Measurements from ENCODE around the gene ALG9. TPM values are rescaled to one million over a fixed set of nuclear protein-coding genes. Genes with fewer than 3 reads are reported as not detected.

Gene ALG9
- total RNA-seq, 1 donor from 2014 or later, result 83.2 TPM

GRCh38 chr11:111838054-111838453 is 33.3 kb downstream of the ALG9 start:
- FAIRE-seq, result no peak

GRCh38 chr11:111837366-111837891 is 34.0 kb downstream of the ALG9 start:
- DNase-seq (ENCODE audit: low spot score in 2 of 2), result no peak
- FAIRE-seq, result no peak

More at GRCh38 chr11:111838054-111838453, 33.3 kb downstream of the ALG9 start:
- DNase-seq (ENCODE audit: low spot score in 2 of 2), result no peak

DNA sequence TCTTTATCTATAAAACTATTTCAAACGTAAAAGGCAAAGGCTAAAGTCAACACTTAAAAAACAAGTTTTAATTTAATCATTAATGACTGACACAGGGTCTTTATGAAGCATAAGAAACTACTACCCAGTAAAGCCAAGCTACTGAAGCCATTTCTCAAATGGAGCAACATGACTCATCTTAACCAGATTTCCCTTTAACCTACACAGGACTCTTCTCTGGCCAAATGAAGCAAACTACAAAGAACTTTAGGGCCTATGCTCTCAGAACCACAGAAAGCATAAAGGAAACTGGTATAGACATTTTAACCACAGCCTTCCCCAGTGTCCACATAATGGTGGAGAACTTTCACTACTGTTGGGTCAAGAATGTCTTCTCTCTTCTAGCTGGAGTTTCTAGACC is 34.7 kb downstream of the ALG9 start:
- no peak for DNase-seq (ENCODE audit: low spot score in 2 of 2)

GRCh38 chr11:111836162-111836561 is 35.2 kb downstream of the ALG9 start:
- DNase-seq (ENCODE audit: low spot score in 2 of 2) (no peak), FAIRE-seq (no peak)

More for the DNA sequence above, 34.7 kb downstream of the ALG9 start:
- no peak for FAIRE-seq

- DNase-seq (ENCODE audit: low spot score in 2 of 2) (no peak), FAIRE-seq (no peak)
Measured at GRCh38 chr11:111835665-111836064, 35.7 kb downstream of the ALG9 start.

DNA sequence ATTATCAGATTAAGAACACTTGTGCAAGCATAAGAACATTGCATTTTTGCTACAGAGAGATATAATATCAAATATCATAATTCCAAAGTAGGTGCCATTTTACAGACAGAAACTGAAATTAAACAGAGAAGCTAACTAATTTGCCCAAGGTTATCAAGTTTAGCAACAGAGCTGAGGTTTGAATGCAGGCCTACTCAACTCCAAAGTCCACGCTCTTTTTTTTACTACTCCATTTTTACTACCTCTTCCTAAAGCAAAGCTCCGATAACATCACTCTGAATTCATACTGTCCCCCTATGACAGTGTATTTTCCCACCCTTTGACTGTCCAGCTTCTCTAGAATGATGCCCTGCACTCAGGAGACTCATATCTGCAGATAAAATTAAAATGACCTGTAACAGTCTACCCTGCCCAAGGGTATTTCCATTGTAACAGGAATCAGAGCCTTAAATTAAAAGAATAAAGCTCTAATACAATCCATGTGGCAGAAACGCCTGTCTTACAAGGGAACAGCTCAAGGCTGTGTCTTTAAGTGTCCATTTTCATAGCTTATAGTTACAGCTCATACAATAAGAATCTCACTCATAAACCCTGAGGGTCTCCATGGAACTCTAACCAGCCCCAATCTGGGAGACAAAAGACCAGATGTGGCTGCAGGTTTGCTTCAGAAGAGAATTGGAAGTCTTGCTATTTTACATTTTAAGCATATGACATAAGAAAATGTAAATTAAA is 36.8 kb downstream of the ALG9 start:
- FAIRE-seq (no peak), DNase-seq (ENCODE audit: low spot score in 2 of 2) (no peak)

GRCh38 chr11:111833524-111833923 is 37.9 kb downstream of the ALG9 start:
- no peak for DNase-seq (ENCODE audit: low spot score in 2 of 2)
- no peak for FAIRE-seq

DNA sequence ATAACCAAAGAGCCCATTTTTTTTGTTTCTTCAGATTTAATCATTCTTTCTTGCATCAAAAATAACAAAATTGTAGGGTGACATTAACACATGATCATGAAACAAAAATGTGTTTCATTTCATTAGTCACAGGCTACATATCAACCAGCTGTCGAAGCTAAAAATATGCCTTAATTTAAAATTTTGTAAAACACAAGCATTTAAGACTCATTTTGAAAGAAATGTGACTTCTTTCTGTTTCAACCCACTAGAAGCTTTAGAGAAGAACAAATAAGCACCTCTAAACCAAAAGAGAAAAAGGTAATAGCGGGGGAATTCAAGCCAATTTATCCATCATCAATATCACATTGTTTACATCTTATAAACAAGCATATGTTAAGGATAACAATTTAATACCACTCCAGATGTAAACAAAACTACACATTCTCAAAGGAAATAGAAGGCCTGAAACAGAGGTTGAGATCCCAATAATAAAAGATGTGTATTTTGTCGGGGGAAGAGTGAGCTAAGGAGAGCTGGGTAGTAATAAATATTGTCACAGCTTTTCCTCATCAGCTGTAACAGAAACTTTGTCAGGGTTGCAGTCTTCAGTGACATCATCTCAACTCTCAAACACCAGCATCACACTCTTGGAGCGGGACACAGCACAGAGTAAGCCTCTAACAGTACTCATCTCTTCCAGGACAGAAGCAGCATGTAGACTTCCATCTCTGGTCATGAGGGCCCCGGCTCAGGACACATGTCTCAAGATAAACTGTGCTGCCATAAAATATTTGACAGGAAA is 42.0 kb downstream of the ALG9 start:
- FAIRE-seq (no peak), DNase-seq (ENCODE audit: low spot score in 2 of 2) (no peak)

GRCh38 chr11:111826322-111826950 is 44.9 kb downstream of the ALG9 start:
- no peak for DNase-seq (ENCODE audit: low spot score in 2 of 2)
- FAIRE-seq, result no peak

- DNase-seq (ENCODE audit: low spot score in 2 of 2) (no peak), FAIRE-seq (no peak)
Measured at GRCh38 chr11:111823629-111824028, 47.8 kb downstream of the ALG9 start.

DNA sequence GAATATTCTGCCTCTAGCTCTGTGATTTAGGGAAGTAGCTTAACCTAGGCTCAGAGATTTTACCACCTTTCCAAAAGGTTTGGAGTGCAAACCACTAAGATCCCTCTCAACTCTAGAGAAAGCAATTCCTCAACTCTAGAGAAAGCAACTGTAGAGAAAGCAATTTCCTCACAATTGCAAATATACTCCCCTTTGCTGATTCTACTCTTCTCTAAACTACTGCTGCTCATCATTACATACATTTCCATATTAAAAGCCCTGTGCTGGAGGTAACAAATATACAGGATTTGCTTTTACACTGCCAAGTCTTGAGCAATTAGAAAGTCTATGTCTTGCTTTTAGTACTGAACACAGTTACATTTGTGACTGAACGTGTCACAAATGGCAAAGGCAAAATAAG is 48.2 kb downstream of the ALG9 start:
- DNase-seq (ENCODE audit: low spot score in 2 of 2) (no peak), FAIRE-seq (no peak)

DNA sequence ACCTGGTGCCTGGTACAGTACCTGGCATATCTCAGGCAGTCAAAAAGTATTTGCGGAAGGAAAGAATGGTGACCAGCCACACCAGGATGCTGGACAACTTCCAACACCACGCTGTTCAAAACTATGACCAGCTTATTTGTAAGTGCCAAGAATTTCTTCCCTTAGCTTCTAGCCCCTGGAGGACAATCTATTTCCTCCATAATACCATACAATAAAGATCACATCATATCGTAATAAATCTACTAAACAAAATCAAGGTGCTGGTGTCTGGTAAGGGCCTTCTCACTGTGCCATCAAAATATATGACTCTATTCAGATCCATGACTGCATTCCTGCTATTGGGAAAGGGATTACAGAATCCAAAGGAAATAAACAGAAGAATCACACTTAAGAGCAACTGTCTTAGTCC is 51.5 kb downstream of the ALG9 start:
- DNase-seq (ENCODE audit: low spot score in 2 of 2) (no peak), FAIRE-seq (no peak)

DNA sequence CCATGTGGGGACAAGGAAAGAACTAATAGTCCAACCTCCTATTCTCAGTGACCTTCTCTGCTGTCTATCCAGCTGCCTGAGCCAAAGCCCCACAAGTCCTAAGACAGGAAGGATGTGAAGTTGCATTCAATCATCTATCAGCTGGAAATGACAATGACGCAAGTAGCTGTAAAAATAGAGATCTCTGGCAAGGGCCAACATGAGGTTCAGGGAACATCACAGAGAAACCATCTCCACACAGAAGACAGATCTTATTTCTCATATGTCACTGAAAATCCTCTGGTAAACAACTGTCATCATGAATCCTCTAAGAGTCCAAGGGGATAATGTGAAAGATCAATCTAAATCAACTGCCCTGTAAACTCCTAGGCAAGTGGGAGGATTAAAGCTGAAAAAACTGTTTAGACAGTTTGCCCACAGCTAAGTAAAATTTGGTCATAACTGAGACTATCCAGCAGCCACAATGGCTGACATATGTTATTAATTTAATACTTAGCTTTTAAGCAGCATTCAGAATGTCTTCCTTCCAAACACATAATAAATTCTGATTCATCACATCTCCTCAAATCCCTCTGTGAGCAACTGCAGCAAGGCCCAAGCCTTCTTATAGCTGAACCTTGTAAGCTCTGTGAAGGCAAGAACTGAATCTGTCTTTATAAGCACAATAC is 52.1 kb downstream of the ALG9 start:
- DNase-seq (ENCODE audit: low spot score in 2 of 2) (no peak), FAIRE-seq (no peak)

GRCh38 chr11:111815489-111815888 is 55.9 kb downstream of the ALG9 start:
- no peak for FAIRE-seq
- no peak for DNase-seq (ENCODE audit: low spot score in 2 of 2)

DNA sequence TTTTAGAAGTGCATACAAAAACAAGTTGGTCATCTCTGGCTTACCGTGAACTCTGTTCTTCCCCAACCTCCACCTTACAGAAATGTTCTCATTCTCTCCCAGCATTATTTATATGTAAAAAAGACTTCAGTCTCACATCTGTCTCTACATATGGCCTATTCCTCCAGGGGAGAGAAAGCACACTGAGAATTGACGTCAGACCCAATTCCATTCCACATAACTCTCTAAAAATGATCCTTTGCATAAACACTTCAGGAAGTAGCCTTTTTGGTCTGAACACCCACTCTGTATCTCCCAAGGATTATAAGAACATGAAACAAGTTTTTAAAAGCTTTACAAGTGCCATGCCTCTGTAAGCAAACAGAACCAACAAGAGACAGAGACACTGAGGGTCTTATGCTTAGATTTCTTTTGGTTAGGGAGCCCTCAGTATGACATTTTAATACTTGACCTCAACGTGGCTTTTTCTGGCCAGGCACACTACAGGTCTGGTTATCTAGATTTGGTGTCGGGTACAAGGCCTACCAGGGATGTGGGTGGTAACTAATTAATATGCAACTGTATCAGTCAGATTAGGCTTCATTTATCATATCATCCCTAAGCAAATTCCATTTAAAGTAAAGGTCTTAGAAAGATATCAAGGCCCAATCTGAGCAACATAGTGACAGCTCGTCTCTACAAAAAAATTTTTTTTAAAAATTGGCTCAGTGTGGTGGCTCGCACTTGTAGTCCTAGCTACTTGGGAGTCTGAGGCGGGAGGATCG is 56.6 kb downstream of the ALG9 start:
- DNase-seq (ENCODE audit: low spot score in 2 of 2), result no peak

DNA sequence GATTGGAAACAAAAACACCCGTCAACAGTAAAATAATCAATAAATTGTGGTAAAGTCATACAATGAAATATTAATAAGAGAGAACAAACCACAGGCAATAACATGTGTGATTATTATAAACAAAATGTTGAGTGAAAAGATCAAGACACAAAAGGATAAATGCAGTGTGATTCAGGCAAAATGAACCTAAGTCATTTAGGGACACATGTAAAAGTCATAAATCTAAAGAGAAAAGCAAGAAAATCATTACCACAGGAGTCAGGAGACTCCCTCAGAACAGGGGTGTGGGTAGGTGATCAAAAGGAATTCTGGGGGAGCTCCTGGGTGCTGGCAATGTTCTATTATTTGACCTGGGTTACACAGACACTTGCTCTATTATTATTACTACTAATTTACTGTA is 57.3 kb downstream of the ALG9 start:
- DNase-seq (ENCODE audit: low spot score in 2 of 2) (no peak), FAIRE-seq (no peak)

More for the DNA sequence above, 56.6 kb downstream of the ALG9 start:
- no peak for FAIRE-seq

DNA sequence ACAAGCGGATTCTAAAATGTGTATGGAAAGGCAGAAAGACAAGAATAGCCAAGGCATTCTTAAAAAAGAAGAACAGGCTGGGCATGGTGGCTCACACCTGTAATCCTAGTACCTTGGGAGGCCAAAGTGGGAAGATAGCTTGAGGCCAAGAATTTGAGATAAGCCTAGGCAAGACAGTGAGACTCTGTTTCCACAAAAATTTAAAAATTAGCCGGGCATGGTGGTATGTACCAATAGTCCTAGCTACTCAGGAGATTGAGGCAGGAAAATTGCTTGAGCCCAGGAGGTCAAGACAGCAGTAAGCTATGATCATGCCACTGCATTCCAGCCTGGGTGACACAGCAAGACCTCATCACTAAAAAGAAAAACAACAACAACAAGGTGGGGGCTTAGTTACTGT is 59.2 kb downstream of the ALG9 start:
- no peak for FAIRE-seq
- DNase-seq (ENCODE audit: low spot score in 2 of 2), result no peak

DNA sequence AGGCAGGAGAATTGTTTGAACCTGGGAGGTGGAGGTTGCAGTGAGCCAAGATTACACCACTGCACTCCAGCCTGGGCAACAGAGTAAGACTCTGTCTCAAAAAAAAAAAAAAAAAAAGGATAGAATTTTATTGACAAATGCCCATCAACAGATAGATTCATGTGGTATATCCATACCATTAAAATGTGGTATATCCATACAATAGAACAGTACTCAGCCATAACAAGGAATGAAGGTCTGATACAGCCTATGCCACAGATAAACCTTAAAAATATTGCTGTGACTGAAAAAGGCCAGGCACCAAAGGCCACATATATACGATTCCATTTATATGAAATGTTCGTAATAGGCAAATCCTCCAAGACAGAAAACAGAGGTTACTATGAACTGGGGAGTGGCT is 59.9 kb downstream of the ALG9 start:
- no peak for FAIRE-seq
- no peak for DNase-seq (ENCODE audit: low spot score in 2 of 2)

DNA sequence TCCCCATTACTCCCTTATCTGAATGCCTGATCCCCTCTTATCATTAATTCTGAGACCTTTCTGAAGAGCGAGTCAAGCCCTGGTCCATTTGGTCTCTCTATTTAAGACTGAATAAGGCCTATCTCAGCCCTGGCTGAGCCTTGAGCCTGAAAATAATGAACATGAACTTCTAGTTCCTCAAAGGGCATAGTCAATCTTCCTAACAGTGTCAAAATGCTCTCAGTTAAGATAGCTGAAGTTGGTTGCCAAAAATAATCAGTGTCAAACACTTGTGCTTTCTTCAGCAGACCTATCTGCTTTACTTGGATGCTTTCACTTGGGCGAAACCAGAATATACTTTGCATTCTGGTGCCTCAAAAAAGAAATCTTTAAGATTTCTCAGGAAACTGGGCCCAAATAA is 62.5 kb downstream of the ALG9 start:
- no peak for FAIRE-seq
- DNase-seq (ENCODE audit: low spot score in 2 of 2), result no peak

DNA sequence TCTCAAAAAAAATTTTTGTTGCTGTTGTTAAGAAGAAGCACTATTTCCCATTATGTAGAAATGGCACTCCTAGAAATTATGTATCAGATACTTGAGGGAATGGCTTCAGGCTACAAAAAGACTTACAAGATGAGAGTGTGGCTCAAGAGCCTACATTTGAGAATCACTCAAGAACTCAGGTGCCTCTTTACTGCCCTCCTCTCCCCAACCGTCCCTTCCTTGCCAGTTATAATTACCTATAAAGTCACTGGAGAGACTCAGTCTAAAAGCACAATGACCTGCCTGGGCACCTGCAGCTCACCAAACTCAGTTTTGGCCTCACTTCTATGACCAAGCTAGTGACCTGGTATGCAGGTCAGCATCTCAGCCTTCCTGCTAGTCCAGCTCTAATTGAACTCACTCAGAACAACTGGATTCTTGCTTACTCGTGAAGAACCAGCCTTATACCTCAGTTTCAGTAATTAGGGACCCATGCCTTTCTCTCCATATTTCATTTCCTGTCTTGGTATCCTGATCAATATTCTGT is 63.3 kb downstream of the ALG9 start:
- no peak for DNase-seq (ENCODE audit: low spot score in 2 of 2)
- no peak for FAIRE-seq
